Testis (tissue), 2 donors: ENCODE results near the gene GPR179.

ENCODE experiments used
- CTCF ChIP-seq, 3 experiments: fragments of 450-650 bp in 2 of 3; fragments of 200-600 bp in 1 of 3; sonication (generic) in 1 of 3; IDR thresholded peaks; one replicate each; pipeline ENCODE4 v1.5.1; 2016 to 2019; ENCODE audit warnings: antibody characterized with exemption in 3 of 3, mild to moderate bottlenecking in 2 of 3, moderate library complexity in 1 of 3
- POLR2A ChIP-seq: fragments of 450-650 bp; IDR thresholded peaks from one replicate; pipeline ENCODE4 v1.6.1; 2017; ENCODE audit warnings: antibody characterized with exemption, mild to moderate bottlenecking, moderate library complexity

- TF ChIP-seq CTCF (IDR thresholded peaks at IDR 0.05) = no peak
- no peak for TF ChIP-seq POLR2A
Measured at GRCh38 chr17:38330941-38331411, 12.8 kb downstream of the GPR179 start.
